Measurements from ENCODE around the gene SLC2A10.

Gene SLC2A10

GRCh38 chr20:46771195-46771588 lies 61.7 kb downstream of the SLC2A10 start:
- no peak for DNase-seq

GRCh38 chr20:46772901-46773300 lies 63.5 kb downstream of the SLC2A10 start:
- DNase-seq: no peak

GRCh38 chr20:46773680-46774079 lies 64.2 kb downstream of the SLC2A10 start:
- no peak for DNase-seq

GRCh38 chr20:46774236-46774635 lies 64.8 kb downstream of the SLC2A10 start:
- no peak for DNase-seq

- DNase-seq: no peak
Observed at GRCh38 chr20:46774943-46775560, 65.6 kb downstream of the SLC2A10 start.

- DNase-seq: no peak
Observed at GRCh38 chr20:46775806-46776205, 66.4 kb downstream of the SLC2A10 start.

GRCh38 chr20:46777331-46777730 lies 67.9 kb downstream of the SLC2A10 start:
- DNase-seq: no peak

GRCh38 chr20:46779831-46780230 lies 70.4 kb downstream of the SLC2A10 start:
- no peak for DNase-seq

GRCh38 chr20:46784436-46785127 lies 75.1 kb downstream of the SLC2A10 start:
- no peak for DNase-seq

All from DMS79 (cell line).